Fibroblast of upper back skin (primary cell): ENCODE measurements around the gene HTR1D.
"Not testable (repeated sequence)": the region's sequence is repeated elsewhere in the genome, so short reads cannot be mapped to it uniquely, and the experiment has no call there.

Experiments
- DNase-seq: peaks from one replicate; pipeline ENCODE4 v3.0.0-alpha.2; 2013

The HTR1D gene, protein sequence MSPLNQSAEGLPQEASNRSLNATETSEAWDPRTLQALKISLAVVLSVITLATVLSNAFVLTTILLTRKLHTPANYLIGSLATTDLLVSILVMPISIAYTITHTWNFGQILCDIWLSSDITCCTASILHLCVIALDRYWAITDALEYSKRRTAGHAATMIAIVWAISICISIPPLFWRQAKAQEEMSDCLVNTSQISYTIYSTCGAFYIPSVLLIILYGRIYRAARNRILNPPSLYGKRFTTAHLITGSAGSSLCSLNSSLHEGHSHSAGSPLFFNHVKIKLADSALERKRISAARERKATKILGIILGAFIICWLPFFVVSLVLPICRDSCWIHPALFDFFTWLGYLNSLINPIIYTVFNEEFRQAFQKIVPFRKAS

DNA sequence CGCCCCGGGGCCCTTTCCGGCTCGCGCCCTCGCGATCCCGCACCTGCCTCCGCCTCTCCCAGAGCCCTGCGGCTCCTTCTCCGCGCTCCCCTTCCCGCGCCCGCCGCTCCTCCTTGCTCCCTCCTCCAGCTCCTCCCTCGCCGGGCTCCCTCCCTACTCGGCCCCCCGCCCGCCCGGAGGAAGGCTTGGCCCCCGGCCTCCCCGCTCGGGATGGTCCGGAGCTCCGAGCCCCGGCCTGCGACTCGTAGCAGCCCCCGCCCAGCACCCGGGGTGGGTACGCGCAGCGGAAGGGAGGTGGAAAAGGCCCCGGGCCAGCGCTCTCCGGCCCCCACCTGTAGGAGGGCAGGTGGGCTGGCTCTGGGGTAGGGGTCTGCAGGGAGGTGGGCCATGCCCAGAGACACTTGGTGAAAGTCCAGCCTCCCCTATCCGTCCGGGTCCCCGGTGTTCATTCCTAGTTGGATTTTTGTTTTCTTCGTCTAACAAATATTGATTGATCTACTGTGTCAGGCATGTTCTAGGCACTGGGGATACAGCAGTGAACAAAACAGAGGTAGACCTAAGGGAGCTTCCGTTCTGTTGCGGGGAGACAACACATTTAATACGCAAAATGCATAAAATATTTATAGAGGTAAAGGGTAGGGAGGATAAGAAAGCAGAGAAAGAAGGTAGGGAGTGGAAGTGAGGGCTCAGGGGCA is at the start of gene HTR1D:
TSS of gene HTR1D (minus strand) at position 82 of the 695 bp plus-strand sequence. CDS start 23,283 bp downstream, outside the sequence.
- DNase-seq = no peak

DNA sequence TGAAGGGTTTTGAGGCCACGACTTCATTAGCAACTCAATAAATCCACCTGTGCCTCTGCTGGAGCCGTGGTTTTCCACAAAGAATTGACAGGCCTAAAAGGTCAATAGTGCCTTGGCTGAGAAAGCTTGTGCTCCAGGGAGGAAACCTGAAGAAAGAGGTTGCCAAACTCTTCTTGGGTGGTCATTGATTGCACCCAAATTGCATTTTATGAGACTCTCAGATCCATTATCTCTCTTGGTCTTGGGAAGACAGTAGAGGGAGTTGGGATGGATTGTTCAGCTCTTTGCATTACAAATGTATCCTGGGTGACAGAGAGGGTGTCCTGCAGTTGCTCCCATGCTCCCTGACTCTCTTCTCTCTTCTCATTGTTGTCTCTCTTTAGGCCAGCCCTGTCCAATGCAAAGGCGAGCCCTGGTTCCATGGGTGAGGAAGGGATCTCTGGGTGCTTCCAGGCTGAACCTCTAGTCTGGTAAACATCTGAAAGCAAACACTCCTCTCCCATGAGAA is 46.1 kb upstream of the HTR1D start:
- no peak for DNase-seq

DNA sequence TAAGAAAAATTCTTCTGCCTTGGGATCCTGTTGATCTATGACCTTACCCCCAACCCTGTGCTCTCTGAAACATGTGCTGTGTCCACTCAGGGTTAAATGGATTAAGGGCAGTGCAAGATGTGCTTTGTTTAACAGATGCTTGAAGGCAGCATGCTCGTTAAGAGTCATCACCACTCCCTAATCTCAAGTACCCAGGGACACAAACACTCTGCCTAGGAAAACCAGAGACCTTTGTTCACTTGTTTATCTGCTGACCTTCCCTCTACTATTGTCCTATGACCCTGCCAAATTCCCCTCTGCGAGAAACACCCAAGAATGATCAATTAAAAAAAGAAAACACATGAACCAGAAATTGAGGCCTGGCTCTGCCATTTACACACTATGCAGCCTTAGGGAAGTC is 40.8 kb upstream of the HTR1D start:
- not testable (repeated sequence) for DNase-seq

DNA sequence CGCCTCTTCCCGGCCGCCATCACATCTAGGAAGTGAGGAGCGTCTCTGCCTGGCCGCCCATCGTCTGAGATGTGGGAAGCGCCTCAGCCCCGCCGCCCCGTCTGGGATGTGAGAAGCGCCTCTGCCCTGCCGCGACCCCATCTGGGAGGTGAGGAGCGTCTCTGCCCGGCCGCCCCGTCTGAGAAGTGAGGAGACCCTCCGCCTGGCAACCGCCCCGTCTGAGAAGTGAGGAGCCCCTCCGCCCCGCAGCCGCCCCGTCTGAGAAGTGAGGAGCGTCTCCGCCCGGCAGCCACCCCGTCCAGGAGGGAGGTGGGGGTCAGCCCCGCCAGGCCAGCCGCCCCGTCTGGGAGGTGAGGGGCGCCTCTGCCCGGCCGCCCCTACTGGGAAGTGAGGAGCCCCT is 40.1 kb upstream of the HTR1D start:
- not testable (repeated sequence) for DNase-seq

DNA sequence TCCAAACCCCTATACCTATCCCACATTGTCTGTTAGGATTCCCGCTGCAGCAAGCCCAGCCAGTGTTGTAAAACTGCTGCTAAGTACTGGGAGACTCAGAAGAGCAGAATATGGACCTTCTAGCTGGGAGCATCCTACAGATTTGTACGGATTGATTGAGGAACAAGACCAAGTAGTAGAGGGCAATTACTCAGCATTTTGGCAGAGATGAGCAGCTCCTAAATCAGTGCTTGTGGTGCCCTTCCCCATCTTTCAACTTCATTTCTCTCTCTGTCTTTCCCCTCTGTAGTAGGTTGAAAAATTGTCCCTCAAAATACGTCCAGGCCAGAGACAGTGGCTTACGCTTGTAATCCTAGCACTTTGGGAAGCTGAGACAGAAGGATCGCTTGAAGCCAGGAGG is 37.3 kb upstream of the HTR1D start:
- DNase-seq = no peak

DNA sequence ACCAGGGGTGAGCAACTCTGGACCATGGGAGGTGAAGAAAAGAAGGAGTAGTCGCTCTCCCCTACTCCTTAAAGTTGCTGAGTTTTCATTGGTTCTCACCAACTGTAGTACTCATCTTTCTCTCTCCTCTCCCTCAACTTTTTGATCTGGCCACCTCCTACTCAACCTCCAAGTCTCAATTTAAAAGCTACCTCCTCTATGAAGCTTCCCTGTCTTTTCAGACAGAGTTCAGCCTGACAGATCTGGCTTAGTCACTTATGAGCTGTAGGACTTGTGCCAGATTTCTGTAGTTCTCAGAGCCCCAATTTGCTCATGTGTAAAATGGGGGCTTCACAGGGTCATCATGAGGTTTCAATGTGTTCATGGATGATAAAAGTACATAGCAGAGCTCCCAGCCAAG is 34.5 kb upstream of the HTR1D start:
- DNase-seq = no peak

DNA sequence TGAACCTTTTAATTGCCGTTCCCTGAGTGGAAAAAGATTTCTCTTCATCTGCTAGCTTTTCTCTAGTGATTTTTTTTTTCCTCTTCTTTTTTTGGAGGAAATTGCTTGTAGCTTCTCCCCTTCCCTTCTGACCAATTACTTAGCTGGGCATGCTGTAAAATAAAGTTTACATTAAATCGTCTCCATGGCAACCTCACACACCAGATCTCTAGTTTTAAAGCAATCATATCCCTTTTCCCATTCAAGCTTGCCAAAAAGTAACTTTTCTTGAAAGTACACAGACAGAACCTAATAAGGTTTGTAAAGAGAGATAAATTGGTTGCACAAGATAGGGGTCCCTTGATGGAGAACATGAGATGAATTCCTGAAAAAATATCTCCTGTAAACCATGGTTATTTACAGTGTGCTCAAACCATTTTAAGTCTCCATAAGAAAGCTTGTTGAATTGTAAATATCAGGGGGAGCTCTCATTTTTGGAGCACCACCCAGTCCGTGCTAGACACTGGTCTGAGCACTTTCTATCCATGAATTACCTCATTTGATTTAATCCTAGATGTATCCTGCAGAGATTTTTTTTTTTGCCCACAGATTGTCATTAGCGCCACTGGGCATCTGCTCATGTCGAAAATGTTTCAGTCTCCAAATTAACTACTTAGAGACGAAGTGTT is 32.6 kb upstream of the HTR1D start:
- DNase-seq = peak; percentile 14

DNA sequence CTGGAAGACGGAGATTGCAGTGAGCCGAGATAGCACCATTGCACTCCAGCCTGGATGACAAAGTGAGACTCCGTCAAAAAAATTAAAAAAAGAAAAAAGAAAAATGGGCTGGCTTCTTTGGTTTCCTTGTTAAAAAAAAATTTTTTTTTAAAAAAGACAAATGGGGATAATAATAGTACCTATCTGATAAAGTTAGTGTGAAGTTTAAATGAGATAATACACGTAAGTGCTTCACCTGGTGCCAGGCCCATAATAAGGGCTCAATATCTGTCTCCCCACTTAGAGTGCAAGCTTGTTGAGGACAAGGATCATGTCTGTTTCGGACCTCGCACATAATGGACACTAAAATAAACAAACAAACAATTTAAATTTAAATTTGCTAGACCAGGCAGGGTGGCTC is 30.0 kb upstream of the HTR1D start:
- DNase-seq = no peak

DNA sequence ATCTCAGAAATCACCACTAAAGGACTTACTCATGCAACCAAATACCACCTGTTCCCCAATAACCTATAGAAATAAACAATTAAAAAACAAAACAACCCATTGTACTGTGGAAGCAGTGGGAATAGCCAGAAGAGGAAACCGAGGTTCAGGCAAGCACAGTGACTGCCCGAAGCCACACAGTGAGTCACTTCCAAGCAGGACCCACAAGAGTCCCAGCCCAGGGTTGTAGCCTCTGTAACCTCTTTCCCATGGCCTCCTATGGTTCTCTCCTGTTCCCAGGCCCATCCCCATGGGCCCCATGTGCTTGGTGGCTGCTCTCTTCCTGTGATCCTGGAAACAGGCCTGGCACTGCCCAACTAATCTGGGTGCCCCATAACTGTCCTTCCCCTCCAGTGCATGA is 29.0 kb upstream of the HTR1D start:
- DNase-seq = no peak

DNA sequence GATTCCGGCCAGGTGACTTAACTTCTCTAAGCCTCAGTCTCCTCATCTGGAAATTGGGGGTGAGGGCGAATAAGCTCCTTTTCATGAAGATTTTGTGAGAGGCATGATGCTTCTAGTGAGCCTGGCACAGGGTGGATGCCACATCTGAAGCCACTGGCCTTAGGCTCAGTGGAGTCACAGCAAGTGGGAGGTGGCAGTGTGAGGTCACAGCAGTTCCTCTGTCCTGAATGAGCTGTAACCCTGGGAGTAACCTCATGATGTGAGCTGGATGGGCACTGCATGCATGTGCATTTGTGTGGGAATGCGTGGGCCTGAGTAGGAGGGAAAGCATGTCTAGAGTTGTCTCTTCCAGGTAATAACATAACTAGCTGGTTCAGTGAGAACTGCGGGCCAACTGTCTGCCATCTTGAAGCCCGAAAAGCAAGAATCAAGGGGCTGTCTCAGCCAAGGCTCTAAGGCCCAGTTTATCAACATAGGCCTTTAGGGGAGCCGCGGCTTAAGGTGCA is 27.0 kb upstream of the HTR1D start:
- no peak for DNase-seq

DNA sequence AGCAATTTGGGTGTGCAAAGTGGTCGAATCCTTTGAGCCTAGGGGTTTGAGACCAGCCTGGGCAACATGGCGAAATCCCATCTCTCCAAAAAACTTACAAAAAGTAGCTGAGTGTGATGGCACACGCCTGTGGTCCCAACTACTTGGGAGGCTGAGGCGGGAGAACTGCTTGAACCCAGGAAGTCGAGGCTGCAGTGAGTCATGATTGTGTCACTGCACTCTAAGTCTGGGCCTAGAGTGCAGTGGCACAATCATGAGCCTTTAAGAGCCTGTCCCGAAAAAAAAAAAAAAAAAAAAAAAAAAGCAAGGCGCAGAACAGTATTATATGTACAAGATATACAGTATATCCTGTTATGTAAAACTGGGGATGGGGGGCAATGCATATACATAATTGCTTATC is 25.1 kb upstream of the HTR1D start:
- DNase-seq = no peak

DNA sequence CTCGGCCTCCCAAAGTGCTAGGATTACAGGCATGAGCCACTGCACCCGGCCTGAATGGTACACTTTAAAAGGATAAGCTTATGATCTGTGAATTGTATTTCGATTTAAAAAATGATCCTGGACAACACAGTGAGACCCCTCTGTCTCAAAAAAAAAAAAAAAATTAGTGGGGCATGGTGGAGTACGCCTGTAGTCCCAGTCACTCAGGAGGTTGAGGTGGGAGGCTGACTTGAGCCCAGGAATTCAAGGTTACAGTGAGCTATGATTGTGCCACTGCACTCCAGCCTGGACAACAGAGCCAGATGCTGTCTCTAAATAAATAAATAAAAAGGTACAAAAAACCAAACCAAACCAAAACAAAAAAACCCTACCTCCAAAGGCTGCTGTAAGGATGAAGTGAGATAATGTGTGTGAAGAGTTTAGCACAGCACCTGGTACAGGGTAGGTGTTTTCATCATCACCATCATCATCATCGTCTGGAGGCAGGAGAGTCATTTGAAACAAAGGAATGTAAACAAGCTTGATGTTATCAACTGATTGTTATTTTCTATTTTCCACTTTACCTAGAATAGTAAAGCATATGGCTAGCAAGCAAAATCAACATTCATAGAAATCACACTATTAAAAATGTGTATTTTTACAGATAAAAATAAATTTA is 22.5 kb upstream of the HTR1D start:
- DNase-seq = no peak

DNA sequence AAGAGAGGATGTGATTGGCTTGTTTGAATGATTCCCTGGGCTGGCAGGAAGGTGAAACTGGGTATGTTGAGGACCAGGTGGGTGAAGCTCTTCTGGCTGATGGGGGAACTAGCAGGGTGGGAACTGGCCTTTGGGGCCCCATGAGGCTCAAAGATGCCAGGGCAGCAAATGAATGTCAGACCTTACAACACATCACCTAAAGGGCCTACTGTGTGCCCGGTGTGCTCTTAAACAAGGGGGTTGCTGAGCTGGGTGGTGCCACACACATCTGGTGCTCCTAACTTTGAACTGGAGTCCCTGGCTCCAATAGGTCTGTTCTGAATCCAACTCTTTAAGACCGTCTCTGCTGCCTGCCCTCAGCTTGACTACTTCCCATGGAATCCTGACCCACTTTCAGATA is 21.3 kb upstream of the HTR1D start:
- no peak for DNase-seq

DNA sequence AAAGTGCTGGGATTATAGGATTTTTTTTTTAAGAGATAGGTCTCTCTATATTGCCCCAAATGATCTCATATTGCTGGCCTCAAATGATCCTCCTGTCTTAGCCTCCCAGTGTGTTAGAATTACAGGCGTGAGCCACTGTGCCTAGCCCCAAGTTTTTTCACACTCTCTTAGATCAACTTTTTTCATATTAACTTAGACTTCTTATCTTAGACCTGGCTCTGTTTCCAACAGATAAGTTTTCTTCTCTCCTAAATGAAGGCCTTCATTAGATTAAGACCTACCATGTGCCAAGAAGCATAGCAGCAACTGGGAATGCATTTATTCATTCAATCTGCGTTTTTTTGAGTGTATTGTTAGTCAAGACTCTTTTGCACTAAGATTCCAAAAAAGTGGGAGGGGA is 20.2 kb upstream of the HTR1D start:
- DNase-seq = no peak

DNA sequence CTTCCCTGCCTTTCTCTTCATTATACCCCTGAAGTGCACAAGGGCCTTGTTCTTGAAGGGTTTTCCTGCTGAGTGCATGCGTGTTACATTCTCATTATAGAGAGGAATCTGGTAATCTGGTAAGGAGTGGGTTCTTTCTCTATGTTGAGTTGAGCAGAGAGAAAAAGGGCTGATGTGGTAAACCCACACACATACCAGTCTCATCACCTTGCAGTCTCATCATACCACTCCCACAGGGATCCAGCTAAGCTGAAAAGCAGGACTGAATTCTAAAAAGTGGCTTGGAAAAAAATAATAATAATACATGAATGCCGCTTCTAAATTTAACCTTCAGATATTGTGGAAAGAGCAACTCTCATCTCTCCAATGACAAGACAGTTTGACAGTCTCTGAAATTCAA is 10.5 kb upstream of the HTR1D start:
- no peak for DNase-seq

DNA sequence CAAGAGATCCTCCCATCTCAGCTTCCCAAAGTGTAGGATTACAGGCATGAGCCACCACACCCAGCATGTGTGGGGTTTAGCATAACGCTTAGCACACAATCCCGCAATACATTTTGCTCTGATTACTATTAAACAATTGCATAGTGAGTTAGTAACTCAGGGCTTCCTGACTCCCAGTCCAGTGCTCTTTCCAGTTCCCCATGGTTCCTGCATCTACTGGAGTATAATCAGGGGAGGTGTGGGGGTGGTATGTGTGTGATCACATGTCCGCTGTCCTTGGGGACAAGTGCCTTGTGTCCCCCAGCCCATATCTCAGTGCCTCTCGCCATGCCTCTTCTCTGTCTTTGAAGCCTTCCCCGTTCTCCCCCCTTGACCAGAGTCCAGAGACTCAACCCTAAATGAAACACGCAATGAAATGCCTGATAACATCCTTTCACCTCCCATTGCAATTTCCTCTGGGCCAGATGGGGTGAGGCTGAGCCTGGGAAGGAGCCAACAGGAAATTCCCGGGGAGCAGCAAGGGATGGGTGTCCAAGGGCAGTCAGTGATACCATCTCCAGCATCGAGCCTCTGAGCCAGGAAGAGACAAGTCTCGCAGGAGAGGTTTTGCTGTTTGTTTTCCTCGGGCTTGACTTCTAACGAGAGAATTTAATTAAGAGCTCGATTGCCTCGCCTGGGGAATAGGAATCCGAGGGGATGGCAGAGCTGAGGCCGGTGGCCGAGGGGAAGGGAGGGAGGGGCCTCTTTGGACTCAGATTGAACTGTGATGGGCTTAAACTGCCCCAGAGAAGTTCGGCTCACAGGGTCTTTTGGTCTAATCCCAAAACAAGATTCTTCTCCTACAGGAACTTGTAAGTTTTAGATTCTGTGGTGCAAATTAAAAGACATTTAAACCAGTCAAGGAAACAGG is 7.7 kb upstream of the HTR1D start:
- peak; percentile 75 for DNase-seq

DNA sequence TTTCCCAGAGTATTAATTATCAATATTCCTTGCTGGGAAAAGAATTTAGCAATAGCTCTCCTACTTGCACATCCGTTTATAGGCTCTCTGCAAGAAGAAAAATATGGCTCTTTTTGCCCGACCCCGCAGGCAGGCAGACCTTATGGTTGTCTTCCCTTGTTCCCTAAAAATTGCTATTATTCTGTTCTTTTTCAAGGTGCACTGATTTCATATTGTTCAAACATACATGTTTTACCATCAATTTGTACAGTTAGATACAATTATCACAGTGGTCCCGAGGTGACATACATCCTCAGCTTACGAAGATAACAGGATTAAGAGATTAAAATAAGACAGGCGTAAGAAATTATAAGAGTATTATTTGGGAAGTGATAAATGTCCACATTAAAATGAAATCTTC is 6.7 kb upstream of the HTR1D start:
- not testable (repeated sequence) for DNase-seq

DNA sequence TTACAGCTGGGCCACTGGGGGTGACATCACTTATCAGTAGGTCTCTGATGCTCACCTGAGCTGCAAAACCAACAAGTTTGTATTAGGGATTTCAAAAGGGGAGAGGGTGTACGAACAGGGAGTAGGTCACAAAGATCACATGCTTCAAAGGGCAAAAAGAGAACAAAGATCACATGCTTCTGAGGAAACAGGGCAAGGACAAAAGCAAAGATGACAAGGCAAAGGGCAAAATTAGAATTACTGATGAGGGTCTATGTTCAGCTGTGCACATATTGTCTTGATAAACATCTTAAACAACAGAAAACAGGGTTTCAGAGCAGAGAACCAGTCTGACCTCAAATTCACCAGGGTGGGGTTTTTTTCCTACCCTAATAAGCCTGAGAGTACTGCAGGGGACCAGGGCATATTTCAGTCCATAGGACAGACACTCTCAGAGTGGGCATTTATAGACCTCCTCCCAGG is 6.2 kb upstream of the HTR1D start:
- not testable (repeated sequence) for DNase-seq

DNA sequence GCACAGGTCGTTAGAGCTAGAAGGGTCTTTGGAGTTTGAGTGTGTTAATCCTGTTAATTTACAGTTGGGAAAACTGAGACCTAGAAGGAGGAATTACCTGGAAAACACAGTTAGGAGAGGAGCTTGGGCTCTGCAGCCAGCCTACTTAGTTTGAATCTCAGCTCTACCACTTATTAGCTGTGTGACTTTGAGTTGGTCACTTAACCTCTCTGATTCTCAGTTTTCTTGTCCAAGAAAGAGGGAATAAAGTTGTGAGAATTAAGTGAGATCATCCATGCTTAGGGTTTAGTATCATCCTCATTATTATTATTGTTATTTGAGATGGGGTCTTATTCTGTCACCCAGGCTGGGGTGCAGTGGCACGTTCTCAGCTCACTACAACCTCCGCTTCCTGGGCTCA is 5.4 kb upstream of the HTR1D start:
- DNase-seq = no peak

DNA sequence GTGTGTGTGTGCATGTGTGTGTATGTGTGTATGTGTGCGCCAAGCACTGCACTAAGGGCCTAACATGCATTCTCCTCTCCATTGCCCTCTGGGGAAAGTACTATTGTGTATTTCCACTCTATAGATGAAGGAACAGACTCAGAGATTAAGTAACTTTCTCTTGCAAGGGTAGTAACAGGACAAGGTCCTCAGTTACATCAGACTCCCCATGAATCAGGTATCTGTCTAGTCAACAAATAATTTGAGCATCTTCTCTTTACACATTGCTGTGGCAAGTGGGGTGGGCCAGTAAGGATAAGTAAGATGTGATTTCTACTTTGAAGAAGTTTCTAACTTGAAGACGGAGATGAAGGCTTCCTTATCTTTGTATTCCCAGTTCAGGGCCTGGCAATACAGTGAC is 5.0 kb upstream of the HTR1D start:
- DNase-seq = no peak

DNA sequence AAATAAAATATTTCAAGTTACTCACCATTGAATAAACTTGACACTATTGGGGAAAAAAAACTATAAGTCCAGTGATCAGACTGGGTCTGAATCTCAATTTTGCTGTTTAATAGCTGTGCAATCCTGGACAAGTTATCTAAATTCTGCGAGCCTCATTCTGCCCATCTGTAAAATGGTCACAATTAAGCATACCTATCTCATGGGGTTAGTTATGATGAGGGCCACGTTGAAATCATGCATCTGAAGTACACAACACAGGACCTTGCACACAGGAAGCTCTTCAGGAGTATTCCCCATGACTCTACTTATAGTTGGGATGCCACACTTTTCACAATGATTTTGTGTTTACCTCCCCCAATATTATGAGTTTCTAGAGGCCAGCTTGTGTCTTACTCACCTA is 3.8 kb upstream of the HTR1D start:
- DNase-seq = no peak
